Neural crest cell (in vitro differentiated cells): ENCODE measurements around the gene EVA1B. TPM values are rescaled to one million over a fixed set of nuclear protein-coding genes. Genes with fewer than 3 reads are reported as not detected.

Experiments
- DNase-seq: peaks from one replicate; pipeline ENCODE4 v3.0.0; 2021; ENCODE audit warnings: low read depth, mixed read lengths, low spot score
- H3K27ac Mint-ChIP-seq: one replicate; pipeline ENCODE4 v1.8.0; 2021; ENCODE audit warnings: mild to moderate bottlenecking, mixed read lengths; ENCODE audit not compliant: unreplicated experiment
- H3K27me3 Mint-ChIP-seq: 2 replicates; pipeline ENCODE4 v1.8.0; 2021; ENCODE audit warnings: low read depth, mild to moderate bottlenecking, mixed read lengths
- H3K36me3 Mint-ChIP-seq: 2 replicates; pipeline ENCODE4 v1.8.0; 2021; ENCODE audit warnings: low read depth, mild to moderate bottlenecking, mixed read lengths
- H3K4me1 Mint-ChIP-seq: 2 replicates; pipeline ENCODE4 v1.8.0; 2021; ENCODE audit warnings: mixed read lengths
- H3K4me3 Mint-ChIP-seq: one replicate; pipeline ENCODE4 v1.8.0; 2021; ENCODE audit warnings: mild to moderate bottlenecking, mixed read lengths
- H3K9me3 Mint-ChIP-seq: 2 replicates; pipeline ENCODE4 v1.8.0; 2021; ENCODE audit warnings: mixed read lengths
- total RNA-seq: library from RNA; stranded (reverse); gene quantifications from 2 replicates; pipeline ENCODE4 v1.2.1, GENCODE V29; 2021
- TF ChIP-seq, protein P1 (sequence below): fragments of 200-600 bp; sonication (generic); conservative IDR thresholded peaks from 2 replicates; pipeline ENCODE4 v1.5.0; 2021; ENCODE audit warnings: antibody characterized with exemption, mild to moderate bottlenecking

The EVA1B gene
- total RNA-seq, 1 donor from 2014 or later: 28.5 TPM

DNA sequence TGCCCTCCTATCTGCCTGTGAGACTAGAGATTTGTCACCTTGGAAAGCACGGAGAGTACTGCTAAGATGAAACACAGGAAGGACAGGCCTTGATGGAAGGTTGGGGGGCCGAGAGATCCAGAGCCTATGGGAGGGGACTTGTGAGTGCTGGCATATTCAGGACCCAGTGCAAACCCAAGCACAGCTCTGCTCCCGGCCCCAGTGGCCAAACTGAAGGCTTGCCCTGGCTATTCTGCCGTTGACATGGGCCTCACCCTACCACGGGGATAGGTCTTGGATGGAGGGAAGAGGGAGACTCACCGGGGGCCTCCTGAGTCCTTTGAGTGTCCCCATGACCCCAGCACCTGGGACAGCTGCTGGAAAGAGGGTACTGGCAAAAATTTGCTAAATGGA is 4.6 kb upstream of the EVA1B start:
- DNase-seq: no peak
- H3K36me3 Mint-ChIP-seq: no peaks in the 10 kb centered on the region

DNA sequence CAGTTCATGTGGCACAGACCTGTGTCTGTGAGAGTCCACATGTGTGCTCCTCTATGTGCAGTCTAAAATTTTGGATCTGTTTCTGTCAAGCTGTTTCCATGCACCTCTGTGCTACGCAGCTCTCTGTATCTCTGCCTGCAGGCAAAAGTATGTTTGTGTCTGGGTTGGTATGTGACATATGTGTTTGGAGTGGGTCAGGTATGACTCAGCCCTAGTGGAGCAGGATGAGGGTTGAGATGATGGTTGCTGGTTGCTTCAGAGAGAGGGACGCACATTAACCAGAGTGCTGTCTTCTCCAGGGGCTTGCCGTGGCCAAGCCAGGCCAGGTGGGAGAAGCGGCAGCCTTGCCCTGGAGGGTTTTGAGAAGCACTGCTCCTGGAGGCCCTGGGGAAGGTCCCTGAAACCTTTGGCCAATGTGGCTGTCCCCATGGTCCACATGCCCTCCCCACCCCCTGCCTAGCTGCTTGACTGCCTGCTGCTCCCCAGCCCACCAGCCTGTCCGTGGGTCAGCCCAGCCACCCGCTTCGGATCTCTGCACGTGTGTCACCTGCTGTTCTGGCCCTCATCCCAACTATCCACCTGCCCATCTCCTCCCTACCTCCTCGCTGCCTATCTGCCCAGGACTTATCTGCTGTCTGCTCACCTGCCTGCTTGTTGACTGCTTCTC is 4.1 kb upstream of the EVA1B start:
- Mint-ChIP-seq H3K4me1 (peaks cover 29% of the 10 kb centered on the region), H3K27me3 (peaks cover 2% of the 10 kb centered on the region), H3K36me3 (no peaks in the 10 kb centered on the region), H3K27ac (peak overlapping the region; percentile 73), H3K9me3 (no peaks in the 10 kb centered on the region), H3K4me3 (no peak overlapping the region)
- DNase-seq: no peak
- TF ChIP-seq, protein P1, sequence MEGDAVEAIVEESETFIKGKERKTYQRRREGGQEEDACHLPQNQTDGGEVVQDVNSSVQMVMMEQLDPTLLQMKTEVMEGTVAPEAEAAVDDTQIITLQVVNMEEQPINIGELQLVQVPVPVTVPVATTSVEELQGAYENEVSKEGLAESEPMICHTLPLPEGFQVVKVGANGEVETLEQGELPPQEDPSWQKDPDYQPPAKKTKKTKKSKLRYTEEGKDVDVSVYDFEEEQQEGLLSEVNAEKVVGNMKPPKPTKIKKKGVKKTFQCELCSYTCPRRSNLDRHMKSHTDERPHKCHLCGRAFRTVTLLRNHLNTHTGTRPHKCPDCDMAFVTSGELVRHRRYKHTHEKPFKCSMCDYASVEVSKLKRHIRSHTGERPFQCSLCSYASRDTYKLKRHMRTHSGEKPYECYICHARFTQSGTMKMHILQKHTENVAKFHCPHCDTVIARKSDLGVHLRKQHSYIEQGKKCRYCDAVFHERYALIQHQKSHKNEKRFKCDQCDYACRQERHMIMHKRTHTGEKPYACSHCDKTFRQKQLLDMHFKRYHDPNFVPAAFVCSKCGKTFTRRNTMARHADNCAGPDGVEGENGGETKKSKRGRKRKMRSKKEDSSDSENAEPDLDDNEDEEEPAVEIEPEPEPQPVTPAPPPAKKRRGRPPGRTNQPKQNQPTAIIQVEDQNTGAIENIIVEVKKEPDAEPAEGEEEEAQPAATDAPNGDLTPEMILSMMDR: no peak

More for the DNA sequence above, 4.6 kb upstream of the EVA1B start:
- TF ChIP-seq, protein P1: no peak
- Mint-ChIP-seq H3K4me3 (no peak overlapping the region), H3K4me1 (peaks cover 29% of the 10 kb centered on the region), H3K9me3 (no peaks in the 10 kb centered on the region), H3K27me3 (peaks cover 2% of the 10 kb centered on the region), H3K27ac (peak overlapping the region; percentile 73)

DNA sequence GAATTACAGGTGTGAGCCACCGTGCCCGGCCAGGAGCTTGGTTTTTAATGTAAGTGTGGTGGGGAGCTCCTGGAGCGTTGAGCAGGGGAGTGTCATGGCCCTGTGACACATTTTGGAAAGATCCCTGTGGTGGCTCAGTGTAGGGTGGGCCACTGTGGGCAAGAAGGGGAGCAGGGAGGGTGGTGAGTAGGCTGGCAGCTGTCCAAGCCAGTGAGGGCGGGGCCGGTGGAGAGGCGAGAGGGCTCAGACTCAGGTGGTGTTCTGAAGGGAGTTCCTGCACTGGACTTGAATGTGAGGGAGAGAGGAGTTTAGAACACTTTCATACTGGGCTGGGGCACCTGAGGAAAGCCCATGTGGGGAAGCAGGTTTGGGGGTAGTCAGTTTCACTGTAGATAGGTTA is 3.1 kb upstream of the EVA1B start:
- TF ChIP-seq, protein P1: no peak
- no peaks in the 10 kb centered on the region for H3K36me3 Mint-ChIP-seq
- H3K4me3 Mint-ChIP-seq: no peak overlapping the region
- H3K27ac Mint-ChIP-seq: no peak overlapping the region
- peaks cover 33% of the 10 kb centered on the region for H3K4me1 Mint-ChIP-seq
- peaks cover 6% of the 10 kb centered on the region for H3K27me3 Mint-ChIP-seq
- H3K9me3 Mint-ChIP-seq: no peaks in the 10 kb centered on the region
- DNase-seq: no peak

- no peak for DNase-seq
- Mint-ChIP-seq H3K9me3 (no peaks in the 10 kb centered on the region), H3K36me3 (no peaks in the 10 kb centered on the region), H3K4me1 (peaks cover 25% of the 10 kb centered on the region), H3K27ac (no peak overlapping the region), H3K27me3 (peaks cover 10% of the 10 kb centered on the region), H3K4me3 (peak overlapping the region; percentile 89)
- TF ChIP-seq, protein P1: no peak
Observed at GRCh38 chr1:36324353-36324703, 883 bp upstream of the EVA1B start.

GRCh38 chr1:36322786-36323635 is 434 bp downstream of the EVA1B start:
- peaks cover 22% of the 10 kb centered on the region for H3K4me1 Mint-ChIP-seq
- no peak overlapping the region for H3K27ac Mint-ChIP-seq
- peaks cover 2% of the 10 kb centered on the region for H3K36me3 Mint-ChIP-seq
- peaks cover 10% of the 10 kb centered on the region for H3K27me3 Mint-ChIP-seq
- peak overlapping the region; percentile 84 for H3K4me3 Mint-ChIP-seq
- H3K9me3 Mint-ChIP-seq: no peaks in the 10 kb centered on the region
- DNase-seq: peak; percentile 39
- TF ChIP-seq, protein P1: no peak
